HG03045 (cell line): ENCODE data around the gene SASH1.

Source experiments
- ATAC-seq: cut with Tn5 transposase; IDR thresholded peaks from one replicate; pipeline ENCODE4 v1.9.1; 2021; ENCODE audit warnings: mild to moderate bottlenecking, moderate library complexity; ENCODE audit not compliant: unreplicated experiment

SASH1 gene

GRCh38 chr6:148491638-148492251 is 149.1 kb downstream of the SASH1 start:
- no peak for ATAC-seq

- no peak for ATAC-seq
Observed at GRCh38 chr6:148492654-148493290, 150.1 kb downstream of the SASH1 start.

- no peak for ATAC-seq
Observed at GRCh38 chr6:148493424-148493823, 150.8 kb downstream of the SASH1 start.

- ATAC-seq, result no peak
Observed at GRCh38 chr6:148494226-148494625, 151.6 kb downstream of the SASH1 start.

- ATAC-seq, result no peak
Observed at GRCh38 chr6:148495029-148495428, 152.4 kb downstream of the SASH1 start.

GRCh38 chr6:148497257-148497656 is 154.6 kb downstream of the SASH1 start:
- ATAC-seq, result no peak

GRCh38 chr6:148497717-148498116 is 155.1 kb downstream of the SASH1 start:
- ATAC-seq, result no peak

- ATAC-seq, result no peak
Observed at GRCh38 chr6:148500402-148500801, 157.8 kb downstream of the SASH1 start.

- no peak for ATAC-seq
Observed at GRCh38 chr6:148501178-148501590, 158.5 kb downstream of the SASH1 start.

GRCh38 chr6:148502083-148502772 is 159.6 kb downstream of the SASH1 start:
- ATAC-seq, result no peak

GRCh38 chr6:148502773-148503135 is 160.1 kb downstream of the SASH1 start:
- ATAC-seq, result no peak

- no peak for ATAC-seq
Observed at GRCh38 chr6:148503703-148504102, 161.1 kb downstream of the SASH1 start.

- no peak for ATAC-seq
Observed at GRCh38 chr6:148507774-148508173, 165.1 kb downstream of the SASH1 start.

GRCh38 chr6:148508401-148509041 is 165.9 kb downstream of the SASH1 start:
- no peak for ATAC-seq

- ATAC-seq, result no peak
Observed at GRCh38 chr6:148509119-148509799, 166.6 kb downstream of the SASH1 start.

GRCh38 chr6:148509800-148510581 is 167.4 kb downstream of the SASH1 start:
- no peak for ATAC-seq

GRCh38 chr6:148513145-148514071 is 170.8 kb downstream of the SASH1 start:
- ATAC-seq, result no peak

GRCh38 chr6:148514091-148514845 is 171.6 kb downstream of the SASH1 start:
- no peak for ATAC-seq

- ATAC-seq, result no peak
Observed at GRCh38 chr6:148516217-148516616, 173.6 kb downstream of the SASH1 start.
